ENCODE data around the gene TTF1.
A peak's percentile ranks its signal among the peaks of the same experiment; 100 is the strongest.

Gene TTF1

GRCh38 chr9:132406554-132407122 lies at the start of gene TTF1:
Gene TTF1 (minus strand): TSS chr9:132406840. CDS start chr9:132402821, 4,019 bp downstream.
- DNase-seq (ENCODE audit: low spot score), result peak; percentile 88

- no peak for DNase-seq (ENCODE audit: low spot score)
Measured at GRCh38 chr9:132456241-132456640, 49.6 kb upstream of the TTF1 start.

GRCh38 chr9:132451276-132451675 lies 44.6 kb upstream of the TTF1 start:
- no peak for DNase-seq (ENCODE audit: low spot score)

- no peak for DNase-seq (ENCODE audit: low spot score)
Measured at GRCh38 chr9:132447902-132448301, 41.3 kb upstream of the TTF1 start.

- no peak for DNase-seq (ENCODE audit: low spot score)
Measured at GRCh38 chr9:132447346-132447745, 40.7 kb upstream of the TTF1 start.

- no peak for DNase-seq (ENCODE audit: low spot score)
Measured at GRCh38 chr9:132446887-132447286, 40.2 kb upstream of the TTF1 start.

GRCh38 chr9:132443951-132444607 lies 37.4 kb upstream of the TTF1 start:
- no peak for DNase-seq (ENCODE audit: low spot score)

GRCh38 chr9:132441404-132441803 lies 34.8 kb upstream of the TTF1 start:
- DNase-seq (ENCODE audit: low spot score), result no peak

GRCh38 chr9:132440735-132441134 lies 34.1 kb upstream of the TTF1 start:
- no peak for DNase-seq (ENCODE audit: low spot score)

- DNase-seq (ENCODE audit: low spot score), result no peak
Measured at GRCh38 chr9:132439153-132439552, 32.5 kb upstream of the TTF1 start.

GRCh38 chr9:132434881-132435280 lies 28.2 kb upstream of the TTF1 start:
- no peak for DNase-seq (ENCODE audit: low spot score)

- DNase-seq (ENCODE audit: low spot score), result no peak
Measured at GRCh38 chr9:132430998-132431397, 24.4 kb upstream of the TTF1 start.

GRCh38 chr9:132426639-132427414 lies 20.2 kb upstream of the TTF1 start:
- DNase-seq (ENCODE audit: low spot score), result no peak

- no peak for DNase-seq (ENCODE audit: low spot score)
Measured at GRCh38 chr9:132425675-132426062, 19.0 kb upstream of the TTF1 start.

- no peak for DNase-seq (ENCODE audit: low spot score)
Measured at GRCh38 chr9:132424857-132425674, 18.4 kb upstream of the TTF1 start.

GRCh38 chr9:132423503-132423902 lies 16.9 kb upstream of the TTF1 start:
- no peak for DNase-seq (ENCODE audit: low spot score)

GRCh38 chr9:132422574-132422973 lies 15.9 kb upstream of the TTF1 start:
- DNase-seq (ENCODE audit: low spot score), result no peak

GRCh38 chr9:132418726-132419363 lies 12.2 kb upstream of the TTF1 start:
- no peak for DNase-seq (ENCODE audit: low spot score)

GRCh38 chr9:132415181-132415580 lies 8.5 kb upstream of the TTF1 start:
- no peak for DNase-seq (ENCODE audit: low spot score)

GRCh38 chr9:132414731-132415130 lies 8.1 kb upstream of the TTF1 start:
- DNase-seq (ENCODE audit: low spot score), result no peak

- DNase-seq (ENCODE audit: low spot score), result no peak
Measured at GRCh38 chr9:132413926-132414325, 7.3 kb upstream of the TTF1 start.

GRCh38 chr9:132412089-132412488 lies 5.4 kb upstream of the TTF1 start:
- no peak for DNase-seq (ENCODE audit: low spot score)

Measured in hematopoietic multipotent progenitor cell treated with erythropoietin and hydrocortisone succinate and interleukin-3 and kit ligand, for 17 days (in vitro differentiated cells).